Measurements from ENCODE around the gene SDCCAG8. TPM values are rescaled to one million over a fixed set of nuclear protein-coding genes. Genes with fewer than 3 reads are reported as not detected.

Gene SDCCAG8
- total RNA-seq, 1 experiment from 2014 or later, result 10.0 TPM

GRCh38 chr1:243465738-243466137, 209.9 kb downstream of the SDCCAG8 start:
- no peak overlapping the region for H4K91ac ChIP-seq (ENCODE audit: insufficient read length, low read depth, low read length)
- H2BK15ac ChIP-seq (ENCODE audit: low read depth, low read length), result no peak overlapping the region
- H2AFZ ChIP-seq (ENCODE audit: low read length), result no peak overlapping the region
- no peak overlapping the region for H3K4ac ChIP-seq (ENCODE audit: low read depth, low read length)
- H3K9ac ChIP-seq (ENCODE audit: extremely low read depth, insufficient read length, low read length), result no peak overlapping the region
- H2BK120ac ChIP-seq (ENCODE audit: low read depth, low read length, poor library complexity, severe bottlenecking), result no peak overlapping the region
- Mint-ChIP-seq H3K4me1 (peaks cover 10 to 11% of the 10 kb centered on the region in 2 experiments), H3K27ac (no peak overlapping the region), H3K27me3 (ENCODE audit: low read depth) (no peaks in the 10 kb centered on the region), H3K9me3 (no peaks in the 10 kb centered on the region), H3K36me3 (ENCODE audit: insufficient read depth in 1 of 3, low read depth in 3 of 3) (no peaks in the 10 kb centered on the region), H3K4me3 (no peak overlapping the region)
- TF ChIP-seq CTCF (conservative IDR thresholded peaks at IDR 0.05), result no peak
- H3K23ac ChIP-seq (ENCODE audit: insufficient read length, low read depth, low read length), result no peak overlapping the region
- H3K23me2 ChIP-seq (ENCODE audit: insufficient read length, low read depth, low read length, poor library complexity, severe bottlenecking), result no peaks in the 10 kb centered on the region
- no CpG with 5 or more reads among the region's 5 CpGs for WGBS (ENCODE audit: extremely low coverage, insufficient read length, low lambda C conversion rate)
- no peaks in the 10 kb centered on the region for H3K4me1 ChIP-seq (ENCODE audit: insufficient read depth, low read length)
- no peak overlapping the region for H3K56ac ChIP-seq (ENCODE audit: insufficient read length, low read depth, low read length)
- H3K9me3 ChIP-seq (ENCODE audit: control insufficient read depth, low read depth, low read length), result no peaks in the 10 kb centered on the region
- no peak overlapping the region for H2BK5ac ChIP-seq (ENCODE audit: insufficient read length, low read length)
- H4K5ac ChIP-seq (ENCODE audit: insufficient read length, low read depth, low read length), result no peak overlapping the region
- H2BK20ac ChIP-seq (ENCODE audit: low read depth, low read length, poor library complexity, severe bottlenecking), result no peak overlapping the region
- H3K27ac ChIP-seq (ENCODE audit: insufficient read length, low read depth, low read length), result no peak overlapping the region
- H3T11ph ChIP-seq (ENCODE audit: low read length), result no peak overlapping the region
- no peak for DNase-seq
- no peak overlapping the region for H4K8ac ChIP-seq (replicated peaks; ENCODE audit: insufficient read length, low read depth, low read length)
- no peak overlapping the region for H2AK5ac ChIP-seq (ENCODE audit: insufficient read length, low read length)
- no peak overlapping the region for H3K4me2 ChIP-seq (ENCODE audit: insufficient read depth, insufficient read length, low read length)
- no peak overlapping the region for H3K14ac ChIP-seq (ENCODE audit: insufficient read depth, low read length)
- H3K18ac ChIP-seq (ENCODE audit: insufficient read length, low read depth, low read length), result no peak overlapping the region
- no peaks in the 10 kb centered on the region for H3K79me1 ChIP-seq (ENCODE audit: insufficient read depth, low read depth, low read length, poor library complexity, severe bottlenecking)
- no peaks in the 10 kb centered on the region for H3K79me2 ChIP-seq (ENCODE audit: insufficient read depth, low read length)
- no peaks in the 10 kb centered on the region for H3K27me3 ChIP-seq (ENCODE audit: insufficient read depth, low read length)
- no peak overlapping the region for H2BK12ac ChIP-seq (ENCODE audit: insufficient read length, low read depth, low read length)
- H4K20me1 ChIP-seq (ENCODE audit: control insufficient read depth, insufficient read depth, insufficient read length), result no peaks in the 10 kb centered on the region
